Activated naive CD8-positive, alpha-beta T cell (primary cell): Measurements from ENCODE around the gene MAP2K2.

ENCODE experiments used
- H3K27ac Mint-ChIP-seq: one replicate; pipeline ENCODE4 v1.8.0; 2021; ENCODE audit warnings: mixed read lengths
- H3K27me3 Mint-ChIP-seq: one replicate; pipeline ENCODE4 v1.8.0; 2021; ENCODE audit warnings: mixed read lengths
- H3K36me3 Mint-ChIP-seq: one replicate; pipeline ENCODE4 v1.8.0; 2021; ENCODE audit warnings: mixed read lengths
- H3K4me1 Mint-ChIP-seq: one replicate; pipeline ENCODE4 v1.8.0; 2021; ENCODE audit warnings: low read depth, mixed read lengths
- H3K4me3 Mint-ChIP-seq: one replicate; pipeline ENCODE4 v1.8.0; 2021; ENCODE audit warnings: mild to moderate bottlenecking, mixed read lengths
- H3K9me3 Mint-ChIP-seq: one replicate; pipeline ENCODE4 v1.8.0; 2021; ENCODE audit warnings: low read depth, mixed read lengths

Gene MAP2K2

GRCh38 chr19:4065430-4066175 is 58.3 kb downstream of the MAP2K2 start:
- Mint-ChIP-seq H3K4me3 (peak overlapping the region; percentile 44), H3K4me1 (peaks cover 27% of the 10 kb centered on the region), H3K9me3 (no peaks in the 10 kb centered on the region), H3K27me3 (no peaks in the 10 kb centered on the region), H3K27ac (no peak overlapping the region), H3K36me3 (no peaks in the 10 kb centered on the region)

DNA sequence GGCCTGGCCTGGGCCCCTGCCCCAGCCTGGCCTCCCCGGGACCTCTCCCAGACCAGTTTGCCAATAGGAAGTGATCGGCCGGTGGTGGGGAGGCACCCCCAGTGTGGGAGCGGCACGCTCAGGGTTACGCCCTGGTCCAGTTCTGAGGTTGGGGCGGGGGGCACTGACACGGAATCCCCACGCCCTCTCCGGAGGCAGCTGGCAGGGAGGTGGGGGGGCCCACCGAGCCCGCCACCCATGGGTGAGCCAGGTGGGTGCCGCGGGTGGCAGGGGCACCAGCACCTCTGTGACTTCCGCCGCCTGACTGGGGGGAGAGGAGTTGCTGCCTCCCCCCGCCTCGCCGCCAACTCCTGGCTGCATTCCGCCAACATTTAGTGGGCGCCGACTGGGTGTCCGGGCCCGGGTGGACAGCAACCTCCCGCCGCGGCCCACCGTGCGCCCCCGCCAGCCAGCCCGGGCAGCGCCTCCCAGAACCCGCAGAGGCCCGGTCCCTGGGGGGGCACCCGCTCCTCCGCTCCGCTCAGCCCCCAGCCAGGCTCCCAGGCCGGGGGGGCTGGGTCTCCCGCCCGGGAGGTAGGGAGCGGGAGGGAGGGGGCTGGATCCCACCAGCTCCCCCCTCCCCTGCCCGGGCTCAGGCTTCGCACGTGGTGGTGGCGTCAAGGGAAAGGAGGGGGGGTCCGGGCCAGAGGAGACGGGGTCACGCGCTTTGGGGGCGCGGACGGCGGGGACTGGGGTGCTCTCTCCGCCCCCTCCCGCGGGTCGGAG is 59.2 kb downstream of the MAP2K2 start:
- Mint-ChIP-seq H3K4me3 (peak overlapping the region; percentile 91), H3K27ac (no peak overlapping the region), H3K4me1 (peaks cover 29% of the 10 kb centered on the region)

GRCh38 chr19:4064149-4064495 is 59.8 kb downstream of the MAP2K2 start:
- peak overlapping the region; percentile 91 for H3K4me3 Mint-ChIP-seq
- H3K4me1 Mint-ChIP-seq = peaks cover 25% of the 10 kb centered on the region
- H3K27ac Mint-ChIP-seq = peak overlapping the region; percentile 89

More for the DNA sequence above, 59.2 kb downstream of the MAP2K2 start:
- no peaks in the 10 kb centered on the region for H3K27me3 Mint-ChIP-seq
- no peaks in the 10 kb centered on the region for H3K36me3 Mint-ChIP-seq
- no peaks in the 10 kb centered on the region for H3K9me3 Mint-ChIP-seq

DNA sequence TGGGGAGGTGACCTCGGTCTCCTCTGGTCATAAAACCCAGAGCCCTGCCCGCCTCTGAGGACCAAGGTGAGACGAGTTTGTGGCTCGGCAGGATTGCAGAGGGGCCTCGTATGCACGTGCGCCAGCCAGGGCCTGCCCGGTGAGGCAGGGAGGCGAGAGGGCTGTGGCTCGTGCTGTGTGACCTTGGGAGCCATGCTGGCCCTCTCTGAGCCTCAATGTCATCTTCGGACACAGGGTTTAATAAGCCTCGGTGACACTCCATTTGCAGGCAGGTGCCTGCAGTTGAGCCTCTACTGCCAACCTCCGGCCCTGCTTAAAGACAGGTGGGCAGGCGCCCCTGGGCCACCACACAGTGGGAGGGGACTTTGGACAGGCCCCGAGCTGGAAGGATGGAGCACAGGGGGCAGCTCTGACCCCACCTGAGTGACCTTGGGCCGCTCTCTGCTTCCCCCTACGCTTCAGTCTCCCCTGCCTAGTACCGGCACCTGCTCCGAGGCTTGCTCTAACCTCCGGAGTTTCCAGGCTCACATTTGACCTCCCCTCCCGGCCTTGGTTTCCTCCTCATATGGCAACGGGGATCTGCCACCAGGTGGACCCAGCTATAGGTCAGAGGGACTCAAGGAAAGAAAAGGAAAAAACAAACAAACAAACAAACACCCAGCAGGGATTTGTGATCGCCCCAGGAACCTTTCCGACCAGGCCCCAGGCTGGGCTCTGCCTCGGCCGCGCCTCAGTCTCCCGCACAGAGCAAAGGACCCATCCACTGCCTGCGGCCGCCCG is 60.4 kb downstream of the MAP2K2 start:
- Mint-ChIP-seq H3K4me1 (peaks cover 21% of the 10 kb centered on the region), H3K27me3 (no peaks in the 10 kb centered on the region), H3K27ac (peak overlapping the region; percentile 89), H3K4me3 (peak overlapping the region; percentile 91), H3K9me3 (no peaks in the 10 kb centered on the region), H3K36me3 (no peaks in the 10 kb centered on the region)

More at GRCh38 chr19:4064149-4064495, 59.8 kb downstream of the MAP2K2 start:
- no peaks in the 10 kb centered on the region for H3K36me3 Mint-ChIP-seq
- no peaks in the 10 kb centered on the region for H3K27me3 Mint-ChIP-seq
- H3K9me3 Mint-ChIP-seq = no peaks in the 10 kb centered on the region

GRCh38 chr19:4062419-4063368 is 61.2 kb downstream of the MAP2K2 start:
- Mint-ChIP-seq H3K27ac (no peak overlapping the region), H3K9me3 (no peaks in the 10 kb centered on the region), H3K27me3 (no peaks in the 10 kb centered on the region), H3K4me3 (peak overlapping the region; percentile 91), H3K36me3 (no peaks in the 10 kb centered on the region), H3K4me1 (peaks cover 18% of the 10 kb centered on the region)

DNA sequence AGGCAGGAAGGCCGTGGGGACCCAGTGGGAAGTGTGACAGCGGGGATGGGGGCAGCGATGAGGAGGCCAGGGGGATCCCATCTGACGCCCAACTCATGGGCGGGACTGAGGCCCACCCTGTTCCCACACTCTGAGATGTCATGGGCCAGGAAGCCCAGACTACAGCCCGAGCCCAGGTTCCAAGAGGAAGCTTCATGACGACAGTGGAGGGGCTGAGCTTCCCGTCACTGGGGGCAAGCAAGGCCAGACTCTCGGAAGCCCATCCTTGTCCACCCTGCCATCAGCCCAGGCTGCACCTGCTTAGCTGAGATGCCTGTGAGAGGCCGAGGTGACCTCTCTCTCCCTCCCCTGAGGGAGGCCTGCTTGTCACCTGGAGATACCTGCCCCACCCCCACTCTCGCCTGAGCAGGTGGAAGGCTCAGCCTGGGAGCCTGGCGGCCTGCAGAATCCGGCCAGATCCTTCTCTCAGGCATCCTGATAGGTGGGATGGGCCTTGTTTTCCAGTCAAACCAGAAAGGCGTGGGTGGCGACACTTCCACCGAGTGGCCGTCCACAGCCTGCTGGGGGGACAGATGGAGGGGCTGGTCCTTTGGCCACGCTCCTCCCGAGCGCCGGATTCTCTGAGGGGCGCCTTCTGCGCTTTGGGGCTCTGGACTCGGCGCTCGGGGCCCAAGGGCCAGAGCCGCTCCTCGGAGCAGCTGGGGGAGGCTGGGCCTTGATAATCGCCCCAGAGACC is 62.1 kb downstream of the MAP2K2 start:
- peaks cover 22% of the 10 kb centered on the region for H3K4me1 Mint-ChIP-seq
- no peaks in the 10 kb centered on the region for H3K9me3 Mint-ChIP-seq
- H3K27me3 Mint-ChIP-seq = no peaks in the 10 kb centered on the region
- peak overlapping the region; percentile 44 for H3K4me3 Mint-ChIP-seq
- no peak overlapping the region for H3K27ac Mint-ChIP-seq
- H3K36me3 Mint-ChIP-seq = no peaks in the 10 kb centered on the region

- H3K36me3 Mint-ChIP-seq = no peaks in the 10 kb centered on the region
- H3K9me3 Mint-ChIP-seq = no peaks in the 10 kb centered on the region
- peak overlapping the region; percentile 85 for H3K27ac Mint-ChIP-seq
- peak overlapping the region; percentile 30 for H3K4me3 Mint-ChIP-seq
- peaks cover 22% of the 10 kb centered on the region for H3K4me1 Mint-ChIP-seq
- no peaks in the 10 kb centered on the region for H3K27me3 Mint-ChIP-seq
Measured at GRCh38 chr19:4061178-4061682, 62.7 kb downstream of the MAP2K2 start.

DNA sequence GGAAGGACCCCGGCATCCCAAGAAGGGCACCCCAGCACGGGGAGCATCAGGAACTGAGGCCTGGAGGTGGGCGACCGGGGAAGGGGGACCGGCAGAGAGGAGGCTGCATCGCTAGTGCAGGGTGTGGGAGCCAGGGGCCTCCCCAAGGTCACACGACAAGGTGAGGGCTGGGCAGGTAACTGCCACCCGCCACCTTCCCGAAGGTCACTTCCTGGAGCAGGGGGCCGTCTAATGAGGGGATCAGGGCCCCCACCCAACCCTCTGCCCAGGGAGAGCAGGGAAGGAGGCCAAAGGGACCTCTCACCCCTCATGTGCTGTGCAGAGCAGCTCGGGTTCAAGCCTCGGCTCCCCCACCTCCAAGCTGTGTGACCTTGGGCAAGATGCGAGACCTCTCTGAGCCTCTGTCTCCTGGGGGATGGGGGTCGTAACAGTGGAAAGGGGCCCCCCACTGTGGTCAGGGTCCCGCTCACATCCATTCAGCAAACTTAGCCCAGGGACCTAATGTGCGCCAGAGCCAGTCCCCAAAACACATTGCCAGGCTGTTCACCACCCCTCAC is 63.2 kb downstream of the MAP2K2 start:
- Mint-ChIP-seq H3K4me3 (peak overlapping the region; percentile 62), H3K36me3 (no peaks in the 10 kb centered on the region), H3K4me1 (peaks cover 27% of the 10 kb centered on the region), H3K9me3 (no peaks in the 10 kb centered on the region), H3K27ac (peak overlapping the region; percentile 85), H3K27me3 (no peaks in the 10 kb centered on the region)

- Mint-ChIP-seq H3K36me3 (no peaks in the 10 kb centered on the region), H3K27me3 (no peaks in the 10 kb centered on the region), H3K9me3 (no peaks in the 10 kb centered on the region), H3K4me1 (peaks cover 28% of the 10 kb centered on the region), H3K4me3 (peak overlapping the region; percentile 62), H3K27ac (peak overlapping the region; percentile 85)
Measured at GRCh38 chr19:4059891-4060620, 63.9 kb downstream of the MAP2K2 start.

DNA sequence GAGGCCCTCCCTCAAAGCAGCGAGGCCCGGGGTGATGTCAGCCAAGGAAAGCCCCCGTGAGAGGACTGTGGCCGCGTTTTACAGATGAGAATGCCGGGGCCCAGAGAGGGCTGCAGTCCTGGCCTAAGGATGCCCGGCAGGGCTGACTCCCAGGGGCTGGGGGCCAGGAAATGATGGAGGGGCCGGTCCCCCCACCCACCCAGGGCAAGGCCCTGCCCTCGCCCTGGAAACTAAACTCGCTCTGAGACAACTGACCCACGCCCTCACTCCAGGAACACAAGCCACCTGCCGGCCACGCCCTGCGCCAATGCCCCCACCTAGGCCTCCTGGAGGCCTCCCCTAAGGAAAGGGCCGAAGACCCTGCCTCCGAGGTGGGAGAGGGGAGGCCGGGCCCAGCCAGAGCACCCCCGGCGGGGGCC is 64.5 kb downstream of the MAP2K2 start:
- no peak overlapping the region for H3K4me3 Mint-ChIP-seq
- peaks cover 28% of the 10 kb centered on the region for H3K4me1 Mint-ChIP-seq

DNA sequence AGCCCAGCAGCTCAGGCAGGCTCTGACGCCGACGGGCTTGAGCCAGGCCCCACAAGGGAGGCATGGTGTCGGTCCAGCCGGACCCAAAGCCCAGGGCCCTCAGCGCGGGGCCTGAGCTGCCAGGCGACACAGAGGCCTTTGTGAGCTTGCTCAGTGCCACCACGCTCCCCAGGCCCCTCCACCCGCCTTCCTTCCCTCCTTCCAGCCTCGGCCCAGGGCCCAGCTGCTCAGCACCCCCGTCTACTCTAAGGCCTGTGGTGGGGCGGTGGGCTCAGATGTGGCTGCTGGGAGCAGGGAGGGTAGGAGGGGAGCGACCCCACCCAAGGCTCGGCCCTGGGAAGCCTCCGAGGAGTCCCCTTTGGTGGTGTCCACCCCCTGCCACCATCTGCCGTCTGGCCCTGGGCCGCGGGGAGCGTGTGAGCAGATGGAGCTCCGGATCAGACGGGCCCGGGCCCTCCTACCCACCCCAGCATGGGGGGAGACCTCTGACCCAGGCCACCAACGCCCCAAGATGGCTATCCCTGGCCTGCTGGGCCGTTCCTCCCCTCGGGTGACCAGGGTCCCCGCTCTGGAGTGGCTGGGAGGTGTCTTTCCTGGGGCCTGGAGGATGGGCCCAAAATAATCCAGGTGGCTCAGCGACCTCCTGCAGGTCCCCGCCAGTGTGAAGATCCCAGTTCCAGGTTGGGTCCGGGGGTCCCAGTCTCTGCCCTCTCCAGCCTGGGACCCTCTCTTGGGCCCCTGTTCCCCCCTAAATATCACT is 65.0 kb downstream of the MAP2K2 start:
- H3K4me3 Mint-ChIP-seq = no peak overlapping the region
- peaks cover 28% of the 10 kb centered on the region for H3K4me1 Mint-ChIP-seq
- H3K36me3 Mint-ChIP-seq = no peaks in the 10 kb centered on the region
- no peak overlapping the region for H3K27ac Mint-ChIP-seq
- no peaks in the 10 kb centered on the region for H3K27me3 Mint-ChIP-seq
- no peaks in the 10 kb centered on the region for H3K9me3 Mint-ChIP-seq

More for the DNA sequence above, 64.5 kb downstream of the MAP2K2 start:
- H3K36me3 Mint-ChIP-seq = no peaks in the 10 kb centered on the region
- H3K27me3 Mint-ChIP-seq = no peaks in the 10 kb centered on the region
- no peaks in the 10 kb centered on the region for H3K9me3 Mint-ChIP-seq
- H3K27ac Mint-ChIP-seq = no peak overlapping the region
